GM13976 (cell line): ENCODE results near the gene C2CD4B.

Source experiments
- DNase-seq: peaks from one replicate; pipeline ENCODE4 v3.0.0; 2012; ENCODE audit warnings: low spot score
- CTCF ChIP-seq: IDR thresholded peaks from 2 replicates; pipeline ENCODE4 v1.5.1; 2012; ENCODE audit warnings: borderline replicate concordance, mild to moderate bottlenecking; ENCODE audit not compliant: insufficient read depth; ENCODE audit errors: extremely low read depth, missing control alignments, control extremely low read depth
- in situ Hi-C: fragments of 300-500 bp; cut with MboI; formaldehyde crosslinking; loops from one replicate; pipeline ENCODE4 v1.12.0; 2022; ENCODE audit warnings: low sequenced_read_pairs, mixed read lengths, inconsistent platforms; ENCODE audit not compliant: unreplicated experiment

Gene C2CD4B

GRCh38 chr15:62208367-62208766, 43.3 kb upstream of the C2CD4B start:
- TF ChIP-seq CTCF = no peak
- no peak for DNase-seq
- in situ Hi-C loops = no loop called here

- in situ Hi-C loops = no loop called here
- TF ChIP-seq CTCF = no peak
- no peak for DNase-seq
Measured at GRCh38 chr15:62190675-62191074, 25.6 kb upstream of the C2CD4B start.

GRCh38 chr15:62190274-62190673, 25.2 kb upstream of the C2CD4B start:
- in situ Hi-C loops = no loop called here
- TF ChIP-seq CTCF = no peak
- no peak for DNase-seq

- DNase-seq = no peak
- TF ChIP-seq CTCF = no peak
- in situ Hi-C loops = no loop called here
Measured at GRCh38 chr15:62188744-62189143, 23.7 kb upstream of the C2CD4B start.

GRCh38 chr15:62187910-62188309, 22.8 kb upstream of the C2CD4B start:
- DNase-seq = no peak
- in situ Hi-C loops = no loop called here
- TF ChIP-seq CTCF = no peak

- no peak for TF ChIP-seq CTCF
- DNase-seq = no peak
- in situ Hi-C loops = no loop called here
Measured at GRCh38 chr15:62187425-62187824, 22.3 kb upstream of the C2CD4B start.

GRCh38 chr15:62186578-62186977, 21.5 kb upstream of the C2CD4B start:
- no peak for TF ChIP-seq CTCF
- in situ Hi-C loops = no loop called here
- DNase-seq = no peak
